GM23338 (cell line): Measurements from ENCODE around the gene SERPINI1.

Experiments used
- CTCF ChIP-seq, 2 experiments: fragments of 200-600 bp in 1 of 2; sonication (generic) in 1 of 2; conservative IDR thresholded peaks; 2 replicates each; pipeline versions ENCODE4 v1.5.1 to v1.6.1; 2016 to 2017; ENCODE audit warnings: antibody characterized with exemption in 2 of 2, low read depth in 2 of 2, mild to moderate bottlenecking in 2 of 2, moderate library complexity in 1 of 2
- POLR2AphosphoS5 ChIP-seq: IDR thresholded peaks from 2 replicates; pipeline ENCODE4 v1.6.1; 2016; ENCODE audit warnings: antibody characterized with exemption, low read depth
- TF ChIP-seq, protein P1 (sequence below): IDR thresholded peaks from one replicate; pipeline ENCODE4 v1.6.1; 2018; ENCODE audit warnings: antibody characterized with exemption; ENCODE audit not compliant: unreplicated experiment

GRCh38 chr3:167851749-167852148 lies 116.2 kb downstream of the SERPINI1 start:
- no peak for TF ChIP-seq CTCF (conservative IDR thresholded peaks at IDR 0.05; ENCODE audit: low read depth in 2 of 2)
- TF ChIP-seq, protein P1, sequence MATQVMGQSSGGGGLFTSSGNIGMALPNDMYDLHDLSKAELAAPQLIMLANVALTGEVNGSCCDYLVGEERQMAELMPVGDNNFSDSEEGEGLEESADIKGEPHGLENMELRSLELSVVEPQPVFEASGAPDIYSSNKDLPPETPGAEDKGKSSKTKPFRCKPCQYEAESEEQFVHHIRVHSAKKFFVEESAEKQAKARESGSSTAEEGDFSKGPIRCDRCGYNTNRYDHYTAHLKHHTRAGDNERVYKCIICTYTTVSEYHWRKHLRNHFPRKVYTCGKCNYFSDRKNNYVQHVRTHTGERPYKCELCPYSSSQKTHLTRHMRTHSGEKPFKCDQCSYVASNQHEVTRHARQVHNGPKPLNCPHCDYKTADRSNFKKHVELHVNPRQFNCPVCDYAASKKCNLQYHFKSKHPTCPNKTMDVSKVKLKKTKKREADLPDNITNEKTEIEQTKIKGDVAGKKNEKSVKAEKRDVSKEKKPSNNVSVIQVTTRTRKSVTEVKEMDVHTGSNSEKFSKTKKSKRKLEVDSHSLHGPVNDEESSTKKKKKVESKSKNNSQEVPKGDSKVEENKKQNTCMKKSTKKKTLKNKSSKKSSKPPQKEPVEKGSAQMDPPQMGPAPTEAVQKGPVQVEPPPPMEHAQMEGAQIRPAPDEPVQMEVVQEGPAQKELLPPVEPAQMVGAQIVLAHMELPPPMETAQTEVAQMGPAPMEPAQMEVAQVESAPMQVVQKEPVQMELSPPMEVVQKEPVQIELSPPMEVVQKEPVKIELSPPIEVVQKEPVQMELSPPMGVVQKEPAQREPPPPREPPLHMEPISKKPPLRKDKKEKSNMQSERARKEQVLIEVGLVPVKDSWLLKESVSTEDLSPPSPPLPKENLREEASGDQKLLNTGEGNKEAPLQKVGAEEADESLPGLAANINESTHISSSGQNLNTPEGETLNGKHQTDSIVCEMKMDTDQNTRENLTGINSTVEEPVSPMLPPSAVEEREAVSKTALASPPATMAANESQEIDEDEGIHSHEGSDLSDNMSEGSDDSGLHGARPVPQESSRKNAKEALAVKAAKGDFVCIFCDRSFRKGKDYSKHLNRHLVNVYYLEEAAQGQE, result no peak
- no peak for TF ChIP-seq POLR2AphosphoS5
